Body of pancreas (tissue), 4 donors: Measurements from ENCODE around the gene AFF3.

Experiments used
- CTCF ChIP-seq, 7 experiments: fragments of 450-650 bp in 4 of 7; fragments of 200-600 bp in 3 of 7; sonication (generic) in 3 of 7; IDR thresholded peaks; one replicate each; pipeline ENCODE4 v1.5.1; 2016 to 2019; ENCODE audit warnings: antibody characterized with exemption in 7 of 7
- POLR2A ChIP-seq, 3 donors: fragments of 450-650 bp; IDR thresholded peaks; one replicate each; pipeline ENCODE4 v1.6.1; 2016; ENCODE audit warnings: antibody characterized with exemption in 3 of 3, mild to moderate bottlenecking in 2 of 3

GRCh38 chr2:99989905-99990304 is 152.5 kb downstream of the AFF3 start:
- TF ChIP-seq POLR2A (IDR thresholded peaks at IDR 0.05) (no peak), CTCF (IDR thresholded peaks at IDR 0.05) (no peak)
